Ammon's horn (tissue), 1 donor: ENCODE measurements around the gene DLX2.
A peak's percentile ranks its signal among the peaks of the same experiment; 100 is the strongest.

ENCODE experiments used
- DNase-seq: peaks from one replicate; pipeline ENCODE4 v3.0.0-alpha.2; 2016; ENCODE audit warnings: low spot score

DLX2 gene

DNA sequence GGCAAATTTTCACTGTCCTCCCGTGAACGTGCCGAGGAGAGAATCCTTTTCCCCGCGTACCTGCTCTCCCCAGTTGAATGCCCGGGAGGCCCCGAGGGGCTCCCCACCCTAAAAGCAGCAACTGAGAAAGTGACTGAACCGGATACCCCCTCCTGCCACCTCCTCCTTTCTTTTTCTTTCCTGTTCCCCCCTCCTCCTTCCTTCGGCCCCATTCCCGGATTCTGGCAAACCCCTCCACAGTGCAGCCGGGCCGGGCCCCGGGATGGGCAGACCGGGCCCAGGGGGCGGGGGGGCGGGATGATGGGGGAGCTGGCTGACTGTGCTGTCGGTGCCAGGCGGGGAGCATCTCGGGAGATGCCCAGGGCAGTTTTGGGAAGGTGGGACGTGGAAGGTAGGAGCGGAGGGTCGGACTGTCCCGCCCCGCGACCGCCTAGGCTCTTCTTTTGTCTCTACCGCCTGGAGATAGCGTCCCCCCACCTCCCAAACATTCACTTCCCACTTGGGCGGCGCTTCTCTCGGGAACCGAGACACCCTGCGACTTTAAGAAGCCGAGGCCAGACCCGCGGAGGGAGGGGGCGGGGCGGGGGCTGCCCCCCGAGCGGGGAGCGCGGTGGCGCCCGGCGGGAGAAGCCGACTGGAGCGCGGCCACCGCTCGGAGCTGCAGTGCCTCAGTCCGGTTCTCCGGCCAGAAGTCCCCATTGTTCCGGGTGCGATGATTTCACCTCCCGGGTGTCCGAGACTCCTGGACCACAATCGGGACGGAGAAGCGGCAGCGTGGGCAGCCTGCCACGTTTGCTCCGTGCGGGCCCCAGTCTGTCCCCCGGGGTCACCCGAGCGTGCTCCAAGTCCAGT, 8.2 kb downstream of the DLX2 start:
- DNase-seq, result no peak

DNA sequence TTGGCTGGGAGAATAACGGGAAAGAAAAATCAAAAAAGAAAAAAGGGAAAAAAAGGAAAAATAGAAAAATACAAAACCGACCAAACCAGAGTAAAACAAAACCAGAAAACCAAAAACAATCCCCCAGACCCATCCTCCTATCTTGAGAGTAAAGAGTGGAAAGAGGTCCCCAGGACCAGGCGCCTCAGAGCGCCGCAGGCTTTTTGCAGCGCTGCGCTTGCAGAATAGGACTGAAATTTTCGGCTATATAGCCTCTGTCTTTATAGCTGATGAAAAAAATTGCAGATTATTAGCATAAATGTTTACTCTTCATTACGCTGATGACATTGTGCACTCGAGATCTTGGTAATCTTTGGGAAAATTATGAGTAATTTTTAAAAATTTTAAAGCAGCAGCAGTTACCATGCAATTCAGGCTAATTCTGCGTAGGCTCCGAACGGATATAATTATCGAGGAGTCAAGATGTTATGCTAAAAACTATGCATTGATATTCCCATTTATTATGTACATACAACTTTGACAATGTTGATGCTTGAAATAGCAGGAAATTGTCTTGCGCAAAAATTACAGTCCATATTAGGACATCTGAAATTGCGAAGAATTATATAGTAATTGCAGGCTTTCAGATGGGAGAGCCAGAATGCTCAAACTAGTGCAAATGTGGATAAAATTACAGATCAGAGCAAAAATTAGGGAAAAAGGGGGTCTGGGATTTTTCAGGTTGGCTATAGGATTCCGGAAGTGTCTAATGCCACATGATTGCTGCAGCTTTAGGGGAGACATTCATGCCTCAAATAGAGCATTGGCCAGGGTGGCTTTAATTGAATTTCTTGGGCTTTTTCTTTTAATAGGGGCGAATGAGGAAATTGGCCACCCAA, 9.0 kb downstream of the DLX2 start:
- DNase-seq, result no peak

DNA sequence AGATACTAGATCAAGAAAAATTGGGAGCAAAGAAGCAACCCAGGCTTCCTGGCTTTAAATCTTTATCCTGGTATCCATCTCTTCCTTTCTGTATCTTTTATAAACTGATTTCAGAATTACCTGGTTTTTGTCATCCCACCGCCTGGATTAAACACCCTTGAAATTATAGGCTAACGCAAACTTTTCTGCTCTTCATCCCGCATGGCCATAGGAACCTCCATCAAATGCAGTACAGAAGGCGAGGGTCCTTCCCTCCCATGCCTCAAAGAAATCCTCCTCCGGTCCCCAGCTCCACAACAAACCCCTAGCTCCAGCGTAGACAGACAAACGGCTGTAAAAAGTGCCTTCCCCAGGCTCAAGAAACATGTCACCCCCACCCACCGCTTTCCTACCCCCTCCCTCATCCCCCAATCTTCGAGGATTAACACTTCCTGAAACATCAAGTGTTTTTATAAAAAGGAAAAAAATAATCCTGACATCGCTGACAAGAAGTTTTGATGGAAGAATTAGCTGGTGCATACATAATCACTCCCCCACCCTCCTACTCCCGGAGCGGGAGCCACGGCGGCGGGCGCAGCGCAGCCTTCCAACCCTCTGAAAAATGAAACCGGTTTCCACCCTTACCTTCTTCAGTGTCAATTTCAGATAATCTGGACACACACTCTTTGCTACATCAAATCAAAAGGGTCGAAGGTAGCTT, 9.8 kb downstream of the DLX2 start:
- DNase-seq, result no peak

DNA sequence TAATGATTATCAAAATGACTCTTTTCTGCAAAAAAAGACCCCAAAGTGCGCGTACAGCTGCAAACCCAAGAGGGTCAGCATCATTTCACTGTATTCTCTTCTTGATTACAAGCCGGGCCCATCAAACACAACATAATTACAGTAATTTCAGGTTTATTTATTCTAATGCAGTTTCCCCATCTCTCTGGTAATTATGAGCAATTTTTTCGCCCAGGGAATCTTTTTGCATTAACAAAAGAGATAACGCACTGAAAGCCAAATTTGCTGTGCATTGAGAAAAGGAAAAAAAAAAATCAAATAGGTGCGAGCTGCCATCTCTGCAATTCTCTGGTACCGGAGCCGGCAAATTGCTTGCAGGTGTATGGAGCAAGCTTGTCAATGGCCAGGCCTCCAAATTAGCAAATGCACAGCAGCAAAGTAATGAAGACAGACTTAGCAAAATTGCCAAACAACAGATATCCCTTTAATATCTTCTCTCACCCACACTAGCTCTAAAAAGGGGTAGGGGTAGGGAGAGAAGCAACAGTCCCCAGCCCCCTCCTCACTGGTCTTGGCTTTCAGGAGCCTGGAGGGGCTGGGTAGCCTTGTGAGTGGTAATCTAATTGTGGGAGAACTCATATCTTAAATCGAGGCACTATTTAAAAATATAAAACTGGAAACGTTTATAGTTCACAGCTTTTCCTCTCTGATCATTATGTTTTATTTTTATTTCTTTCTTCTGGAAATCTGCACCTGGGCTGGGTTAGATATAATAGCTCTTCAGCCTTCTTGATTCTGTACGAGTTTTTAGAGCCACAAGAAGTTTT, 10.7 kb downstream of the DLX2 start:
- no peak for DNase-seq

DNA sequence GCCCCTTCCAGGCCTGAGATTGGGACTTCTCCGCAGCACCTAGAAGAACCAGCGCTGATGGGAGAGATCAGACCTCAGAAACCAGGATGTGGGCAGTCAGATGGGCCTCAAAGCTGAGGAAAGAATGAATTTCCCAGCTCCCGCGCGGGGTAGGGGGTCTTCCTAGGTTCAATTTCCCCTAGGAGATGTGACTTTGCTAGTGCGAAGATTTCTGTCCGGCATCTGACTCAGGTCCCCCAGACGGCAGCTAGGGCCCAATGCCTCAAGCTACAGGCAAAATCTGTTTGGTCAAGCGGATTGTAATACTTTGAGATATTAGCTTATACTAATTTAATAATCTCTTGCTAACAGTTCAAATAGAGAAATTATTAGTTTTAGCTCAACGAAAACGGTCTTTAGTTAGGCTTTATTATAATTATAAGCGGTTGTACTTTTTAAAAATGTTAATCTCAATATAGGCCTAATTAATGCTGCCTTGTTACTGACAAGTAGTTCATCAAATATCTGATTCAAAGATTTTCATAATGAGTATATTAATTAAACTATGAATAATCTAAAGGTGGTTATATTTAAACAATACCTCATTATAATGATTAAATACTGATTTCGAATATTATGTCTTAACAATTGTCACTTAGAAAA, 11.6 kb downstream of the DLX2 start:
- no peak for DNase-seq

DNA sequence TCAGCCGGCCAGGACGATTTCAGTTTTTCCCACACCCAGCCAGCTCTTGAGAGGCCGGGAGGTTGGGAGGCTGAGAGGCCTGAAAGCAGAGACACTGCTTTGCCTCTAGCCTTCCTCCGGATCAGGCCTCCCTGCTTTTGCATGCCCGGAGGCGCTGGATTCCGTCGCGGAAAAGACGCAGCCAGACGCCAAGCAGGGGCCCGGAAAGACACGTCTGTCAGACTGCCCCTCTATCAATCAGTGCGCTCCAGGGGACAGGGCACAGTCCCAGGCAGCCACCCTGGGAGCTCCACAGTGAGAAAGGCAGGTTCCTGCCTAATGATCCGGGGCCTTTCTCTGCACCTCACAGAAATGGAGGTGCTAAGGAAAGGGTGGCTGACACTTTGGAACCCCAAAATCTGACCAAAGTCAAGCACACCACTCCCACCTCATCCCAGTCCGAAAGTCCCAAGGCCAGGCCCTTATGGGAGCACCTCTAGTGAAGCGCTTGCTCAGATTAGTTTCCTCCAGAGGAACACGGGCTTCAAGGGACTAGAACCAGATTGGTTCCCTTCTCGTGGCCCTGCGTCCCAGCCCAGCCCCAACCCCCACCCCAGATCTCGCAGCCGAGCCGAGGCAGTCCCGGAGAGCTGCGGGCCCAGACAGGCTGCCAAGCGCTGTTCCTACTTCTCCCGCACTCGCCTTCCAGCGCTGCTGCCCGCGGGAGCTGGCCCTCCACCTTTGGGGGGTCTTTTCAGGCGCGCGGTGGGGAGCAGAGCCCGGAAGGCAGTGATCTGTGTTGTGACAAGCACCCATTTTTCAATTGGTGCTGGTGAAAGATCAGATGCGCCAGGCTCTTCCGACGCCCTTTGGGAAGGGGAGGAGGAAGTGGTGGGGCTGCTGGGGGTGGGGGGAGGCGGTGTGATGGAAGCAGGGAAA, 12.4 kb downstream of the DLX2 start:
- no peak for DNase-seq

DNA sequence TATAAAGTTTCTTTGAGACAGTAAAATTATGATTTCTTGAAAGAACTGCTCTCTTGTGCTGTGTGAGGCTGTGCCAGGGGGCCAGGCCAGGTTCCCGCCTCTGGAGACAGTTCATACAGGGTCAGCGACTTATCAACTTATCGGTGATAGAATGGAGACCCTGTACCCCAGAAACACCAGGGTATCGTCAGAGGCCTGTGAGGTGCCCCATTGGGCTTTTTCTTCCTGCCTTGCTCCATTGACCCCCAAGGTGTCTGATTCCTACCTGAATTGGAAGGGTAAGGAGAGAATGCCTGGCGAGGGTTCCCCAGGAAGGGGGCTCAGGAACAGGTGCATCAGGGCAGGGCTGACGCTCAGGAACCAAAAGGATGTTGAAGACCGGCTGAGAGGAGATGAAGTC, 13.1 kb downstream of the DLX2 start:
- no peak for DNase-seq

DNA sequence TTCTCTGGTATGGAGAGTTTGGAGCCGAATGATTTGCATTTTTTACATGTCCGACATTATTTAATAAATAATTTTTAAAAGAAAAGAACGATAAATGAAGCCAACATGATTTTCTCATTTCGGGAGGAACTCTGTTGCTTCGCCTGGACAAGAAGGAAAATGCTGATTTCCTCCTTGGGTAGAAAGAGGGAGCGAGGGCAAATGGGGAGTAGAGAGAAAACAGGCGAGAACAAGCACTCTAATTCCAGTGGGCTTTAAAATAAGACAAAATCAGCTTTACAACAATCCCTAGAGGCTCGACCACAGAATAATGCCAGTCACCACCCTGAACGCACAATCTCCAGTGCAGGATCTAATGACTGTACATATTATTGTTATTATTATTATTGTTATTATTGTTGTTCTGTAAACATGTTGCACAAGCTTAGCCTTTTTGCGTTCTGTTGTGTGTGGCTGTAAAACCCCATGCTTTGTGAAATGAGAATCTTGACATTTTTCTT, 13.6 kb downstream of the DLX2 start:
- DNase-seq, result no peak

DNA sequence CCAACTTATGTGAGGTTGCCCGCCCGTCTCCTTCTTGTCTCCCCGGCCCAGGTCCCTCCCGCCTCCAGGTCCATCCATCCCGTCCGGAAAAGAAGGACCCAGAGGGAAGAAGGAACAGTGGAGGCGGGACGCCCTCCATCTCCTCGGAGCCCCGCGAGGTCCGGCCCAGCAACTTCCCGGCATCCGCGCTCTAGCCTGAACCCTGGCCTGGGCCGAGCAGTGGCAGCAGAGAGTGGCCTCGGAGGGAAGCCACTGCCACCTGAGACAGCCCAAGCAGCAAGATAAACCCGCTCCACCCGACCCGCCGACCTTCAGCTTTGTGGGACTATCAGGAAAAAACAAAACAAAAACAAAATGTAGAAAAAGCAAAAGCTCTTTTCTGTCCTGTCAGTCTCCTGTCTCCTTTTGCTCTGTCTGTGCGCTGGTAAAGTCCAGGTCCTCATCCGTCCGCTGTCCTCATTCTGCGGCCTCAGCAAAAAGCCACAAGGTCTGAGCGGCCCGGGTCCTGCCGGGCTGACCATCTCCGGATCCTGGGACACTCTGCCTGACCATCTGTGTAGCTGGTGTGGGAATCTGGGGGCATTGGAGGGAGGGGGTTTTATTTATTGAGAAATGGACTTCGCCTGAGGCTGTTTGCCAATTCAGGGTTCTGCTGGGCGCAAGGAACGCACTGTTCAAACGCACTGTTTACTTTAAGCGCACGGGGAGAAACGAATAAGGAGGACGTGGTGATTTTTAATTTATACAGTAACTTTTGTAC, 14.3 kb downstream of the DLX2 start:
- DNase-seq, result no peak

DNA sequence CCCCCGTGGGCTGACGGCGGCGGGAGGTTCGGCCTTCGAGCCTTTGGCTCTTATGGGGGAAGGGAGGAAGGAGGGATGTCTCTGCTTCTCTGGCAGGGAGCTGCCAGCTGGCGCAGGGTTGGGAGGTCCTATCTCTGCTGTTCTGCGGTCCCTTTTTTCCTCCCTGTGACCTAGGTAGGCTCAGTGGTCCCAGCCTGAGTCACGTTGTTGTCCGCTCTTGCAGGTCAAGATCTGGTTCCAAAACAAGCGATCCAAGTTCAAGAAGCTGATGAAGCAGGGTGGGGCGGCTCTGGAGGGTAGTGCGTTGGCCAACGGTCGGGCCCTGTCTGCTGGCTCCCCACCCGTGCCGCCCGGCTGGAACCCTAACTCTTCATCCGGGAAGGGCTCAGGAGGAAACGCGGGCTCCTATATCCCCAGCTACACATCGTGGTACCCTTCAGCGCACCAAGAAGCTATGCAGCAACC, 14.9 kb downstream of the DLX2 start:
- DNase-seq, result no peak

DNA sequence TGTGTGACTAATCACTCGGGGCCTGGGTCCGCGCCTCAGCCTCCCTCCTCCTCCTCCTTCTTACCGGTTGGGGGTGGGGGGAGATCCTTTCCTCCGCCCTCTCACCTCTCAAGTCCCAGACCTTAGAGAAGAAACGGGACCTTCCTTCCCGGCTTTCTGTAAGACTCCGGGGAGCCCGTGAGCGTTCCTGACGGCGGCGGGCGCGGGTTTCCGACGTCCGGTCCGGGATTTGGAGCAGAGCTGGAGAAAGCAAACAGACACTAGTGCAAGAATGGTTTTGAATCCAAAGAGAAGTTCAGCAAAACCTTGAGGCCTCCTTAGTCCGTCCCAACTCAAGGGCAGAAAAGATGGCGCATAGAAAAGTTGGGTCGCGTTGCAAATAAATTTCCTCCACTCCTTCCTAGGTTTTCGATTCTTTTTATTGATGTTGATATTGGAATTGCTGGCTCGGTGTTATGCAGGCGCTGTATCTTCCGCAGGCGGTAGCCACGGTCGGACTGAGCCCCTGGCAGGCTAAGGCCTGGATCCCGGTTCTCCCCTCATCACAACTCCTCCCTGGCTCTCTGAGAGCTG, 15.4 kb downstream of the DLX2 start:
- no peak for DNase-seq

DNA sequence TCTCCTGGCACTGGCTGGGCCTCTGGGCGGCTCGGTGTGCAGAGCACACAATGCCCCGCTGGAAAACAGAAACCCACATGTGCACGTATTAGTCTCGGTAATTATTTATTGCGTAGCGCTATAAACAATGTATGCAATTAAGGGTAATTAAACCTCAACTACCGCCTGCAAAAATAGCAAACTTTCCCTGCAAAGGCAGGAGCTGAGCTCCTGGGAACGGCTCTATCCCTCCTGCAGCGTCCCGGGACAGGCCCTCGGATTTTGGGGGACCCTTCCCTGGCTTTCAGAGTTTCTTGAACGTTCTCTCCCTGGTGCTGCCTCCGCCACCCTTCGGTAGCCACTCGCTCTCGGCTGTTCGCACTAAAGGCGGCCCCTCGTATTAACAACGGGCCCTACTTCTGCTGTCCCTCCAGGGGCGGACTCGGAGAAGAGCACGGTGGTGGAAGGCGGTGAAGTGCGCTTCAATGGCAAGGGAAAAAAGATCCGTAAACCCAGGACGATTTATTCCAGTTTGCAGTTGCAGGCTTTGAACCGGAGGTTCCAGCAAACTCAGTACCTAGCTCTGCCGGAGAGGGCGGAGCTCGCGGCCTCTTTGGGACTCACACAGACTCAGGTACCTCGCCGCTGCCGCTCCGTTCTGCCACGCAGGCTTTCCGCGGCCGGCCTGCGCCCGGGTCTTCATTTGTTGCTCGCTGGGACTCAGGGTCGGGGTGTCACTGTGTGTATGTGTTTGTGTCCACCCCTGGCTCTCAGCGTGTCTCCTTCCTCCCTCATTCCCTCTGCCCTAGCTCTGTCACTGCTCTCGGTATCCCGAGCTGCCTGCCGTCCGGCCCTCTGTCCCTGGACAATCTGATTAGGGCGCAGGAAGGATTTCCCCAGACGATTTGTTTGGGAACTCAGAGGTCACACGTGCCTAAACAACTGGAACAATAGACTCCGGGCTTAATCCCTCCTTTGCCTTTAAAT, 16.2 kb downstream of the DLX2 start:
- DNase-seq, result no peak

DNA sequence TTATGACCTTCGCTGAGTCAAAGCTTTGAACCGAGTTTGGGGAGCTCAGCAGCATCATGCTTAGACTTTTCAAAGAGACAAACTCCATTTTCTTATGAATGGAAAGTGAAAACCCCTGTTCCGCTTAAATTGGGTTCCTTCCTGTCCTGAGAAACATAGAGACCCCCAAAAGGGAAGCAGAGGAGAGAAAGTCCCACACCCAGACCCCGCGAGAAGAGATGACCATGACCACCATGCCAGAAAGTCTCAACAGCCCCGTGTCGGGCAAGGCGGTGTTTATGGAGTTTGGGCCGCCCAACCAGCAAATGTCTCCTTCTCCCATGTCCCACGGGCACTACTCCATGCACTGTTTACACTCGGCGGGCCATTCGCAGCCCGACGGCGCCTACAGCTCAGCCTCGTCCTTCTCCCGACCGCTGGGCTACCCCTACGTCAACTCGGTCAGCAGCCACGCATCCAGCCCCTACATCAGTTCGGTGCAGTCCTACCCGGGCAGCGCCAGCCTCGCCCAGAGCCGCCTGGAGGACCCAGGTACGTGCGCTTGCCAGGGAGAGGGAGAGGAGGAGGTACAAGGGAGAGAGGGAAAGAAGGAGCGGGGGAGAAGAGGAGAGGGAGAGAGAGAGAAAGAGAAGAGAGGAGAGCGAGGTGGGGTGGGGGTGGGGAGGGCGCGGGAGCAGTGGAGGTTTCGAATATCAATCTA, 17.1 kb downstream of the DLX2 start, which contains the start of gene DLX1:
Gene DLX1 (plus strand): TSS at position 48 of the 700 bp plus-strand sequence. CDS start 171 bp downstream, at position 219.
- no peak for DNase-seq

DNA sequence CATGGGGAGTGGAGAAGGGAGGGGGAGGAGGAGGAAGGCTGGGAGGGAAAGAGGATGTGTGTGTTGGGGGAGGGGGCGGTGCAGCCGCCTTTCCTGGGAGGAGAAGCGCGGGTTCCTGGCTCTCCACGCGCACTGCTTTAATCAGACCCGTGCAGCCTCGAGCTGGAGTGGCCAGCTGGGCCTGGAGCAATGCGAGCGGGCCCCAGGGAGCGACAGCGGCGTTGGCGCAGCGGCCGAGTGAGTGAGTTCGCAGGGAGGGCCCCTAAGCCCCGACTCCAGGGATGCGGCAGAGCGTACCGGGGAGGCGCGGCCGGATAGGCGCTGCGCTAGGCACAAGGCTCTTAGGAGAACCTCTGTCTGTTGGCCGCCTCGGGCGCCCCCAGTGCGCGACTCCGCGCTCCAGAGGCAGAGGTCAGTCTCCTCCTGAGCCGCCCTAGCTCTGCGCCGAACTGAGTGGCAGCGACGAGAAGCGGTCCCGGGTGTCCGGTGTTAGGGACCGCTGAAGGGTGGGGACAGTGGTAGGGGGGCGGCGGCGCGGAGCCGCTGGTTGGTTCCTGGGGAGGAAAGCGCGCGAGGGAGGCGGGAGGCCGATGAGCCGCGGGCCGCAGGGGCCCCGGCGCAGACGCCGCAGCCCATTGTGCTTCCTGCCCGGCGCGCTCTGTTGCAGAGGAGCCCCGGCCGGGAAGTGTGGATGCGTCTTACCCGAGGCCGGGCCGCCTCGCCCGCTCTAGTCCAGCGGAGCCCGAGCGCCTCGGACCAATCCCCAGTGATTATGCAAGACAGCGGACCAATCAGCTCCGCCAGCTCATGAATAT, 17.8 kb downstream of the DLX2 start:
- peak; percentile 57 for DNase-seq

DNA sequence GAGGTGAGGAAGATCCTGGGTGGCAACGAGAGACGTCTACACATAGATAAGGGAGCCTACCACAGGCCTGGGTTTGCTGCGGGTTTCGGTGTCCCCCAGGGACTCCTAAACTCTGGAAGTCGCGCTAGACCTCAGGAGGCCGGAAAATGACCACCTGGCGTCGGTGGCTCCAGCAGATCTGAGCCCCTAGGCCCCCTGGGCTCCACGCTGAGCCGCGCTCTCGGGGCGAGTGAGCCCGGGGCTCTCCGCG, 18.4 kb downstream of the DLX2 start:
- DNase-seq, result no peak
